HFFc6 (cell line): Measurements from ENCODE around the gene PTCRA. TPM values are rescaled to one million over a fixed set of nuclear protein-coding genes. Genes with fewer than 3 reads are reported as not detected.

Experiments used
- DNase-seq: peaks from one replicate; pipeline ENCODE4 v3.0.0-alpha.2; 2018
- H3K27ac Mint-ChIP-seq: 2 replicates; pipeline ENCODE4 v1.8.0; 2020; ENCODE audit warnings: mild to moderate bottlenecking, mixed read lengths
- H3K27me3 Mint-ChIP-seq: 2 replicates; pipeline ENCODE4 v1.8.0; 2021; ENCODE audit warnings: mild to moderate bottlenecking, moderate library complexity, mixed read lengths; ENCODE audit not compliant: insufficient read depth
- H3K36me3 Mint-ChIP-seq: 2 replicates; pipeline ENCODE4 v1.8.0; 2021; ENCODE audit warnings: low read depth, mixed read lengths
- H3K4me1 Mint-ChIP-seq: 2 replicates; pipeline ENCODE4 v1.8.0; 2020; ENCODE audit warnings: low read depth, mixed read lengths
- H3K4me3 Mint-ChIP-seq: 2 replicates; pipeline ENCODE4 v1.8.0; 2020; ENCODE audit warnings: mild to moderate bottlenecking, moderate library complexity, mixed read lengths
- H3K9me3 Mint-ChIP-seq: 2 replicates; pipeline ENCODE4 v1.8.0; 2020; ENCODE audit warnings: mild to moderate bottlenecking, mixed read lengths
- CTCF ChIP-seq: fragments of 200-600 bp; sonication (generic); IDR thresholded peaks from 2 replicates; pipeline ENCODE4 v1.5.0; 2021; ENCODE audit warnings: antibody characterized with exemption, mild to moderate bottlenecking
- total RNA-seq, 6 experiments: library from RNA; stranded (reverse); fragmentation: NEBNext Ultra II Directional; extraction: Animal tissue kit (Norgen Biotek cat#: 25700); gene quantifications; 2 replicates in 1 of 6; 3 replicates in 5 of 6; pipeline ENCODE4 v1.2.3, GENCODE V29; 2021

PTCRA gene
- total RNA-seq, 6 experiments from 2014 or later = not detected

GRCh38 chr6:42935322-42935721 lies 19.5 kb downstream of the PTCRA start:
- TF ChIP-seq CTCF = no peak
- peaks cover 13% of the 10 kb centered on the region; the same call in 1 of the 2 replicates for H3K36me3 Mint-ChIP-seq
- no peaks in the 10 kb centered on the region for H3K9me3 Mint-ChIP-seq
- DNase-seq = no peak
- H3K4me3 Mint-ChIP-seq = no peak overlapping the region
- peaks cover 26% of the 10 kb centered on the region for H3K4me1 Mint-ChIP-seq
- no peak overlapping the region for H3K27ac Mint-ChIP-seq
- peaks cover 2% of the 10 kb centered on the region for H3K27me3 Mint-ChIP-seq

GRCh38 chr6:42936398-42936797 lies 20.5 kb downstream of the PTCRA start:
- DNase-seq = no peak
- H3K4me1 Mint-ChIP-seq = peaks cover 17% of the 10 kb centered on the region
- TF ChIP-seq CTCF = no peak
- no peak overlapping the region for H3K27ac Mint-ChIP-seq
- peaks cover 2% of the 10 kb centered on the region for H3K27me3 Mint-ChIP-seq
- 0 out of 2 replicates have a peak, but pooled peaks cover 11% of the 10 kb centered on the region for H3K36me3 Mint-ChIP-seq
- H3K4me3 Mint-ChIP-seq = no peak overlapping the region
- no peaks in the 10 kb centered on the region for H3K9me3 Mint-ChIP-seq

DNA sequence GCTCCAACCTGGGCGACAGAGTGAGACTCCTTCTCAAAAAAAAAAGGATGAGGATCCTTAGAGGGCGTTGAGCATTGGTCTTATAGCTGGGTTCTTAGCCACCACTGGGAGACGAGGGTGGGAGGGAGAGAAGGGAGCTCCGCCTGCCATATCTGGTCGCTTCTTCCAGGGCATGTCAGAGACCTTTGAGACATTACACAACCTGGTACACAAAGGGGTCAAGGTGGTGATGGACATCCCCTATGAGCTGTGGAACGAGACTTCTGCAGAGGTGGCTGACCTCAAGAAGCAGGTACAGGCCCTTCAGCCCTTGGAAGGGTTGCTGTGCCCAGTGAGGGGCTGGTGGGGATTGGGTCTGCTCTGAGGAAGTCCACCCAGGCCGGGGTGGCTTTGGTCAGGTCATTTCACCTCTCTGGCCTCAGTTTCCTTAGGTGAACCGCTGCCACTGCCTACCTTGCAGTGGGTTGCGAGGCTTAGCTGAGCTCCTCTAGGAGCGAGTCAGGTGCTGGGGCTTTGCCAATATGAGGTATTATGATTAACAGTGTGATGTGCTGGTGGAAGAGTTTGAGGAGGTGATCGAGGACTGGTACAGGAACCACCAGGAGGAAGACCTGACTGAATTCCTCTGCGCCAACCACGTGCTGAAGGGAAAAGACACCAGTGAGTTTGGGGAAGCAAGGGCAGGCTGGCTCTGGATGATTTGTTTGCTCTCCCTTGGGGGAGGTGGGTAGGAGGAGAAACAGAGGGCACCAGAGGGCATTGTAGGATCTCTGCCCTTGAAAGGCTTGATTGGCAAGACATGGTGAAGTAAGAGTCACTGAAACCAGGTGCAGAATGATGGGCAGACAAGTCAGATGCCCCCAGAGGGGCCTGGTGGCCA lies 21.9 kb downstream of the PTCRA start:
- Mint-ChIP-seq H3K4me3 (no peak overlapping the region), H3K9me3 (no peaks in the 10 kb centered on the region), H3K36me3 (0 out of 2 replicates have a peak, but pooled peaks cover 11% of the 10 kb centered on the region), H3K27me3 (peaks cover 2% of the 10 kb centered on the region), H3K27ac (no peak overlapping the region), H3K4me1 (peaks cover 7% of the 10 kb centered on the region)
- TF ChIP-seq CTCF = no peak
- no peak for DNase-seq

DNA sequence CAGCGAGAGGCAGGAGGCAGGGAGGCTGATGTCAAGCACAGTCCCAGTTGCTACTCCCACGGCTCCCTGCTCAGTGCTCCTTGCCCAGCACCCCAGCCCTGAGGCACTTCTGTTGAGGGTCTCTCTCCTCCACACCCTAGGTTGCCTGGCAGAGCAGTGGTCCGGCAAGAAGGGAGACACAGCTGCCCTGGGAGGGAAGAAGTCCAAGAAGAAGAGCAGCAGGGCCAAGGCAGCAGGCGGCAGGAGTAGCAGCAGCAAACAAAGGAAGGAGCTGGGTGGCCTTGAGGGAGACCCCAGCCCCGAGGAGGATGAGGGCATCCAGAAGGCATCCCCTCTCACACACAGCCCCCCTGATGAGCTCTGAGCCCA lies 22.6 kb downstream of the PTCRA start:
- H3K27me3 Mint-ChIP-seq = peaks cover 2% of the 10 kb centered on the region
- H3K9me3 Mint-ChIP-seq = no peaks in the 10 kb centered on the region
- no peak for DNase-seq
- TF ChIP-seq CTCF = no peak
- H3K36me3 Mint-ChIP-seq = peaks cover 12% of the 10 kb centered on the region; the same call in 1 of the 2 replicates
- H3K4me3 Mint-ChIP-seq = no peak overlapping the region
- peaks cover under 1% of the 10 kb centered on the region; the same call in 1 of the 2 replicates for H3K4me1 Mint-ChIP-seq
- H3K27ac Mint-ChIP-seq = no peak overlapping the region

- H3K4me3 Mint-ChIP-seq = no peak overlapping the region
- no peaks in the 10 kb centered on the region for H3K4me1 Mint-ChIP-seq
Observed at GRCh38 chr6:42938987-42939809, 23.3 kb downstream of the PTCRA start.

More at GRCh38 chr6:42938987-42939809, 23.3 kb downstream of the PTCRA start:
- H3K27ac Mint-ChIP-seq = no peak overlapping the region
- TF ChIP-seq CTCF = no peak
- peaks cover 2% of the 10 kb centered on the region for H3K27me3 Mint-ChIP-seq
- H3K9me3 Mint-ChIP-seq = no peaks in the 10 kb centered on the region
- H3K36me3 Mint-ChIP-seq = peaks cover 15% of the 10 kb centered on the region; the same call in 1 of the 2 replicates
- no peak for DNase-seq
